GM19025 (cell line): ENCODE data around the gene TSPAN31.
"Not testable (repeated sequence)": the region's sequence is repeated elsewhere in the genome, so short reads cannot be mapped to it uniquely, and the experiment has no call there.

Experiments used
- ATAC-seq: cut with Tn5 transposase; IDR thresholded peaks from one replicate; pipeline ENCODE4 v1.9.1; 2021; ENCODE audit warnings: mild to moderate bottlenecking, low read depth, moderate library complexity; ENCODE audit not compliant: unreplicated experiment

TSPAN31 gene

DNA sequence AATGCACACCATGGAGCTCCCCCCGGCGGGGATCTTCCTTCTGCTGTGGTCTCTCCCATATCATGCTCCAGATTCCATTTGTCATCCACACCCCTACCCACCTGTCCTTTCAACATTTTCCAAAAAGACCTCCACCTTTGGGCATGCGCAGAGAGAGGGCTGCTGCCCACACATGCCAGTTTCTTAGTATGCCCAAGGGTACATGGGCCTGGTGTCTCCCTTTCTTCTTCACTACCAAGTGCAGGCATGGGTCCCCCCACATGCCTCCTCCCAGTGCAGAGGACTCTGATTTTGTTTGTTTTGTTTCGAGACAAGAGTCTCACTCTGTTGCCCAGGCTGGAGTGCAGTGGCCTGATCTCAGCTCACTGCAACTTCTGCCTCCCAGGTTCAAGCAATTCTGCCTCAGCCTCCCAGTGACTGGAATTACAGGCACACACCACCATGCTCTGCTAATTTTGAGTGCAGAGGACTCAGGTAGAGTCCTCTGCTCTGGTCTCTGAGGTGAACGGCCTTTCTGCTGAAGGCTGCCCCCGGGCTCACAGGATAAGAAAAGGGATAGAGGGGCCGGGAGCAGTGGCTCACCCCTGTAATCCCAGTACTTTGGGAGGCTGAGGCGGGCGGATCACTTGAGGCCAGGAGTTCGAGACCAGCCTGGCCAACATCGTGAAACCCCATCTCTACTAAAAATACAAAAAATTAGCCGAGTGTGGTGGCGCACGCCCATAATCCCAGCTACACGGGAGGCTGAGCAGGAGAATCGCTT is 22.8 kb upstream of the TSPAN31 start:
- not testable (repeated sequence) for ATAC-seq

DNA sequence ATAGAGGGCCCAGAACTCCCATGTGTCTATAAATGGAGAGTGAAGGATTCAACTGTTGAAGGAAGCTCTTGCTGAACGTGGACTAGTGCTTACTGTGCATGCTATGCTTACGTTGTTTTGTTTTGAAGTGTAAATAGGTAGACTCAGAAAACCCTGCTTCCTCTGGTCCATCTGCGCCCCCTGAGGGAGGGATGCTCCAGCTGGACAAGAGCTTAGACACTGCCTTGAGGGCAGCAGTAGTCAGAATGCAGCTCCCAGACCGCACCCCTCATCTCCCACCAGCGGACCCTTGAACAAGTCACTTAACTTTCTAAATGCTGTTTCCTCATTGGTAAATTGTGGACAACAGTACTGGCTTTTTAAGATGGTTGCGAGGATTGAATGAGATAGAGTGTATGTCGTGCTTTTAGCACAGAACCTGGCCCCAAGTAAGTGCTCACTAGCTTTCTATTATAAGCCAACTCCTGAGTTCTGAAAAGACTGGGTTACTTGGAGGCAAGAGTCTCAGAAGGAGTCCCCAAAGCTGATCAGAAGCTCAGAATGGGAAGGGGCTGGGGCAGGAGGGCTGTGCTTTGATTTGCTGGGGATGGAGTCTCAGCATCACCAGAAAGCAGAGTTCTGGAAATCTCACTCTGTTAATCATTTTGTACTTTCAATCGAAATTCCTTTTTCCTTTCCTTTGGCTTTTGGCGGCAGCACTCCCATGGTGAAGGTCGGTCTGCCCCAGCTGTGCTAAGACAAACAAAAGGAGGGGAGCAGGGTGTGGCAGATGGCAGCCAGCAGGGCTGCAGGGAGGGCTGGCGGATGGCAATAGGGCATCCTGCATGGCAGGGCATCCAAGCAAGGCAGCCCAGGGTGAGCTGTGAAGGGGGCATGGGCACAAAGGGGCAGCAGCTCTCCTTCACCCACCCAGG is 21.9 kb upstream of the TSPAN31 start:
- ATAC-seq = no peak

DNA sequence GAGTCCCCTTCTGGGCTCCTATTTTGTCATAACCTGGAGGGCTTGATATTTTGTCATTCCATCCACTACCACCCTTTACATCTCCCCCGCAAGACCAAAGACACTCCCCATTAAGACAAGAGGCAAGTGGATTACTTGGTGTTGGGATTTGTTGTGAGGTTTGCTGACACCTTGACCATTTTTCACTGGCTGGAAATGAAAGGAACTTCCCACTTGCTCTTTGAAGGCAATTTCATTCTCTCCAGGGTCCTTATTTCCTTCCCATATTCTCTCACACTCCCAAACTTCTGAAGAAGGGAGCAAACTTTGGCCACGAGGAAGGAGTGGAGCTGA is 21.2 kb upstream of the TSPAN31 start:
- no peak for ATAC-seq

- ATAC-seq = no peak
Measured at GRCh38 chr12:57724003-57724935, 20.6 kb upstream of the TSPAN31 start.

- no peak for ATAC-seq
Measured at GRCh38 chr12:57724936-57725740, 19.7 kb upstream of the TSPAN31 start.

DNA sequence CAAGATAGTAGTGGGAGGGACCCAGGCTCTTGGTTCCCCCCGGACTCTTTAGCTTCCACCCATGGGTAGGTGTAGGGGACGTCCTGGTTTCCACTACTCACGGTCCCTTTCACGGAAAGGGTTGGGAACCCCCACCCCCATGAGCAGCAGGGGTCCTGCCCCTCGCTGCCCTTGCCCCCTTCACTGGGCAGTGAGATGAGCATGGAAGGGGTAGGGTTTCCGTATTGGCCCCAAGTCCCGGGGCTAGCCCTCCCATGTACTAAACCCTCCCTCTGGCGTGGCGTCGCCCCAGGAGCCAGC is 19.0 kb upstream of the TSPAN31 start:
- ATAC-seq = no peak

GRCh38 chr12:57726151-57726883 is 18.5 kb upstream of the TSPAN31 start:
- no peak for ATAC-seq

- ATAC-seq = no peak
Measured at GRCh38 chr12:57726884-57727757, 17.7 kb upstream of the TSPAN31 start.

- ATAC-seq = no peak
Measured at GRCh38 chr12:57727758-57728395, 17.0 kb upstream of the TSPAN31 start.

DNA sequence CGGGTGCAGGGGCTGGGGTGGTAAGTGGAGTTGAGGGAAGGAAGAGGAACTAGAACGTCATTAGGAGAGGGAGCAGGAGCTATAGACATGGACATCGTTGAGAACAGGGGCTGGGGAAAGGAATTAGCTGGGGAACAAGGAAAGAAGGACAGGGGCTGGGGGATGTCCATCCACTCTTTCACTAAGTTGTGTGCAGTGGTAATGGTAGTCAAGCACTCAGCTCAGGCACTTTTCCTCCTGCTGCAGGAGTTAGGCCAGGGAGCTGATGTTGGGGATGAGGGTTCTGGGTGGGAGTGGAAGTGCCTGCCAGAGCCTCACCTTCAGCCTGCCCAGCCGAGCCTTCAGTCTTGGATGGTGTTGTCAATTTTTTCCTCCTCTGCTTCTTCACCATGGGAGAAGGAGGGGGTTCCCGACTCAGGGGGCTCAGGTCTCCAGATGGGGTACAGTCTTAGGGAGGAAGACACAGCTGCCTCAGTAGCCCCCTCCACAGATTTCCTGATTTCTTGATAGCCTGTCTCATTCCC is 15.5 kb upstream of the TSPAN31 start:
- no peak for ATAC-seq

GRCh38 chr12:57730336-57731067 is 14.3 kb upstream of the TSPAN31 start:
- ATAC-seq = no peak

- ATAC-seq = no peak
Measured at GRCh38 chr12:57731411-57732080, 13.3 kb upstream of the TSPAN31 start.

- ATAC-seq = no peak
Measured at GRCh38 chr12:57732270-57732669, 12.6 kb upstream of the TSPAN31 start.

DNA sequence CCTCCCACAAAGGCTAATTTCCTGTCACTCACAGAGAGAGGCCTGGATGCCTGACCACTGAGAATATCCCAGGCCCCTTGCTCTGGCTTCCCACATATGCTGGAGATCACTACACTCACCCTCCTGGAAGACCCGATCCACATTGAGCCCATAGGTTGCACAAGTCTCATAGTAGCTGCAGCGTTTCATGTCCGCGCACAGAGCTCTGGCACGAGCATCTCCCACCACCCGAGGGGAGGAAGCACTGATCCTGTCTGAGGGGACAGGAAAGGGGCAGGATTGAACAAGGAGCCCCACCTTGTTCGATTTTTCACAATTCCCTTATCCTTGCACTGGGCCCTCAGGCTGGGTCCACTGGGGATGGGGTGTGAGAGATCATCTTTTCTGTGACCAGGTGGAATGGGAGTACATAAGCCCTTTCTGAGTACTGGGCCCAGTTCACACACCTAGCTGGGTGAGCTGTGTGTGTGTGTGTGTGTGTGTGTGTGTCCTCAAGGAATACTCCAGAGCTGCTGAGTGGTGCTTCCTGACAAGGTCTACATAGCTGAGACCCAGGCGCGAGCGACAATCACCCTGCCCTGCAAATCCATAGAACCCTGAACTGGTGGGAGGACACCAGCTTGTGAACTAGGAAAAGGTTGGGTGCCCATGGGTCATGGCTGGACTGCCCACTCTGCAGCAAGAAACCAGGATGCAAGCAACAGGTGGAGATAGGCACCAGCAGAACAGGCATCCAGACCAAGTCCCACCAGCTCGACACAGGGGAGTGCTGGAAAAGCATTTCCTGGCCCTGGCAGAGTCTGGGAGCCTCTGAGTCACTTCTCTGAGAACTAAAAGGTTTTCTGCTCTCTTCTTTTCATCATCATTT is 11.9 kb upstream of the TSPAN31 start:
- no peak for ATAC-seq

DNA sequence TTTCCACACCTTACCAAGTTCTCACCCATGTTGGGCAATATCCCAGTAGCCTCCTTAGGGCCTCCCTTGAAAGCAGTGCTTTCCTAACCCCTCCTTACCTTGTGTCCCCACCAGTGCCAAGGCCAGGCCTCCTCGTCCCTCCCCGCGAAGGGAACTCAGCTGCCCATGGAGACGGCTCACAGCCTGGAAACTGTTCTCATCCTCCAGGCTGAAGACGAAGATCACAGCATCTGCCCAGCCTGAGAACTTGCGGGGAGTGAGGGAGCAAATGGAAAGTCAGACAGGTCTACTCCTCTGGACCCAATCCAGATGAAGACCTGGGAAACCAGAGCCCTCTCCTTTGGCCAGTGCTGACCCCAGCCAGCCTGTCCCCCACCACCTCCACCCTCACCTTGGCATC is 10.9 kb upstream of the TSPAN31 start:
- no peak for ATAC-seq

DNA sequence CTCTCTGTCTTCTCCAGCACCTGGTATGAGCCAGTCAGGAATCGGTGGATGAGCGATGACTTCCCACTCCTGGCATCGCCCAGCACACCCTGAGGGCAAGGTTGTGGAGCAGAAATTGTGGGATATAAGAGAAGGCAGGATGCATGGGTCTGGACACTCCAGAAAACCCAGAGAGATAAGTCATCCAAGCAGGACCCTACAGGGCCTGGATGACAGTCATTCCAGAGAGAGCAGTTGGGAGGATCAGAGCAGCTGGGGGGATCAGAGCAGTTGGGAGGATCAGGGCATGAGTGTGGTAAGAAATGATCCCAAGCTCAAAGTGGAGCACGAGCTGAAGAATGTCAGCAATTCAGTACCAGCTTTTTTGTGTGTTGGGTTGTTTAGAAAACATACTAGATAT is 10.2 kb upstream of the TSPAN31 start:
- no peak for ATAC-seq
